Spleen (tissue), 11 donors: ENCODE measurements around the gene RIC1. TPM values are rescaled to one million over a fixed set of nuclear protein-coding genes. Genes with fewer than 3 reads are reported as not detected.
A peak's percentile ranks its signal among the peaks of the same experiment; 100 is the strongest.
"Not testable (repeated sequence)": the region's sequence is repeated elsewhere in the genome, so short reads cannot be mapped to it uniquely, and the experiment has no call there.

Experiments used
- DNase-seq: peaks from one replicate; pipeline ENCODE4 v3.0.0-alpha.2; 2020
- H3K27ac ChIP-seq, 8 donors: fragments of 200-600 bp; sonication (generic) in 7 of 8; 1 replicate in 4 of 8; 2 replicates in 4 of 8; pipeline versions ENCODE4 v1.5.0 to v1.8.0; 2016 to 2021; ENCODE audit warnings: inconsistent platforms in 4 of 8, mild to moderate bottlenecking in 4 of 8, moderate library complexity in 1 of 8
- H3K27me3 ChIP-seq, 7 donors: fragments of 200-600 bp; sonication (generic) in 6 of 7; replicated peaks in 1 of 7; 1 replicate in 4 of 7; 2 replicates in 3 of 7; pipeline versions ENCODE4 v1.5.0 to v1.8.0; 2016 to 2021; ENCODE audit warnings: inconsistent platforms in 3 of 7, mild to moderate bottlenecking in 1 of 7
- H3K36me3 ChIP-seq, 6 donors: fragments of 200-600 bp; sonication (generic) in 5 of 6; 1 replicate in 4 of 6; 2 replicates in 2 of 6; pipeline versions ENCODE4 v1.5.0 to v1.8.0; 2016 to 2021; ENCODE audit warnings: inconsistent platforms in 2 of 6
- H3K4me1 ChIP-seq, 6 donors: fragments of 200-600 bp; sonication (generic) in 5 of 6; 1 replicate in 3 of 6; 2 replicates in 3 of 6; pipeline versions ENCODE4 v1.5.0 to v1.8.0; 2016 to 2021; ENCODE audit warnings: inconsistent platforms in 3 of 6
- H3K4me3 ChIP-seq, 8 donors: fragments of 200-600 bp; sonication (generic) in 7 of 8; 1 replicate in 4 of 8; 2 replicates in 4 of 8; pipeline versions ENCODE4 v1.5.0 to v1.8.0; 2016 to 2021; ENCODE audit warnings: inconsistent platforms in 4 of 8, mild to moderate bottlenecking in 4 of 8, moderate library complexity in 2 of 8
- H3K9me3 ChIP-seq, 8 donors: fragments of 200-600 bp; sonication (generic) in 7 of 8; 1 replicate in 4 of 8; 2 replicates in 4 of 8; pipeline versions ENCODE4 v1.5.0 to v1.8.0; 2016 to 2021; ENCODE audit warnings: inconsistent platforms in 4 of 8
- POLR2A ChIP-seq, 3 donors: fragments of 450-650 bp; IDR thresholded peaks; one replicate each; pipeline ENCODE4 v1.5.1; 2017; ENCODE audit warnings: antibody characterized with exemption in 3 of 3, mild to moderate bottlenecking in 1 of 3
- POLR2AphosphoS5 ChIP-seq, 3 donors: sonication (generic); formaldehyde crosslinking; IDR thresholded peaks; one replicate each; pipeline ENCODE4 v1.5.1; 2017; ENCODE audit warnings: antibody characterized with exemption in 3 of 3
- WGBS, 5 donors: extraction: QIAGEN DNeasy Blood & Tissue Kit in 3 of 5; methylation state at CpG; one replicate each; pipeline versions ENCODE4 v1.1.5 to v1.1.7; 2013 to 2018; 5-methylcytosine and 5-hydroxymethylcytosine counted together
- intact Hi-C: fragments of 100-400 bp; cut with DNase I; formaldehyde crosslinking; loops from one replicate; pipeline ENCODE4 v1.15.0; 2023; ENCODE audit warnings: low total_unique reads
- polyA plus RNA-seq, 3 donors: library from polyadenylated mRNA; stranded (reverse); fragments of 200-250 nt; gene quantifications; one replicate each; pipeline ENCODE4 v1.2.1, GENCODE V29; 2013
- total RNA-seq, 7 donors: library from RNA; depleted of rRNA in 3 of 7; stranded (reverse); fragments of >200 nt in 3 of 7; fragmentation: NEBNext Ultra II Directional in 4 of 7; extraction: Animal tissue kit (Norgen Biotek cat#: 25700) in 4 of 7; gene quantifications; one replicate each; pipeline versions ENCODE4 v1.1.0 to v1.2.1, GENCODE V29; 2016 to 2021
- TF ChIP-seq, protein P1 (sequence below), 11 experiments: fragments of 200-600 bp in 7 of 11; fragments of 450-650 bp in 4 of 11; sonication (generic) in 4 of 11; IDR thresholded peaks in 8 of 11; conservative IDR thresholded peaks in 3 of 11; 1 replicate in 7 of 11; 2 replicates in 4 of 11; pipeline versions ENCODE4 v1.4.0 to v1.8.0; 2016 to 2021; ENCODE audit warnings: antibody characterized with exemption in 11 of 11, inconsistent platforms in 4 of 11, mild to moderate bottlenecking in 1 of 11
- donor health status: healthy with polysubstance abuse.
- donor health status: DM: no; HTN: no; CAD: no; lungs with moderate emphysema.
- donor health status: DM: no; HTN: no; CAD: no.
- donor health status: Bipolar disorder and iron deficiency.
- donor health status: healthy.
- donor health status: DM: no; HTN: no; CAD: no.
- donor health status: DM: yes; HTN: yes; CAD: no.

Gene RIC1
- total and polyA plus RNA-seq, 10 donors = 4.9 to 68.7 (median 34.5) TPM

DNA sequence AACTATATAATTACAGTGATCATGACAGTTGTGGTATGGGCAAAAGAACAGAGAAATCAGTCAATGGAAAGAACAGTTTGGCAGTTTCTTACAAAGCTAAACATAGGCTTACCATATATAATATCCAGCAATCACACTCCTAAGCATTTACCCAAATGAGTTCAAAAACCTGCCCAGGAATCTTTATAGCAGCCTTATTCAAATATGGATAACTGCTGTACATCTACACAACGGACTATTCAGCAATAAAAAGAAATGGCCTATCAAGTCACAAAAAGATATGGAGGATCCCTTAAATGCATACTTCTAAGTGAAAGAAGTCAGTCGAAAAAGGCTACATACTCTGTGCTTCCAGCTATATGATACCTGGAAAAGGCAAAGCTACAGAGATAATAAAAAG is 167.4 kb downstream of the RIC1 start:
- H3K4me3 ChIP-seq = no peak overlapping the region
- no peak for DNase-seq
- H3K4me1 ChIP-seq = peaks cover 0 to 10% (median 0%) of the 10 kb centered on the region in 6 donors
- peaks cover 0 to 51% (median 0%) of the 10 kb centered on the region in 6 donors for H3K36me3 ChIP-seq
- no peak for TF ChIP-seq POLR2AphosphoS5 (IDR thresholded peaks at IDR 0.05)
- TF ChIP-seq, protein P1, sequence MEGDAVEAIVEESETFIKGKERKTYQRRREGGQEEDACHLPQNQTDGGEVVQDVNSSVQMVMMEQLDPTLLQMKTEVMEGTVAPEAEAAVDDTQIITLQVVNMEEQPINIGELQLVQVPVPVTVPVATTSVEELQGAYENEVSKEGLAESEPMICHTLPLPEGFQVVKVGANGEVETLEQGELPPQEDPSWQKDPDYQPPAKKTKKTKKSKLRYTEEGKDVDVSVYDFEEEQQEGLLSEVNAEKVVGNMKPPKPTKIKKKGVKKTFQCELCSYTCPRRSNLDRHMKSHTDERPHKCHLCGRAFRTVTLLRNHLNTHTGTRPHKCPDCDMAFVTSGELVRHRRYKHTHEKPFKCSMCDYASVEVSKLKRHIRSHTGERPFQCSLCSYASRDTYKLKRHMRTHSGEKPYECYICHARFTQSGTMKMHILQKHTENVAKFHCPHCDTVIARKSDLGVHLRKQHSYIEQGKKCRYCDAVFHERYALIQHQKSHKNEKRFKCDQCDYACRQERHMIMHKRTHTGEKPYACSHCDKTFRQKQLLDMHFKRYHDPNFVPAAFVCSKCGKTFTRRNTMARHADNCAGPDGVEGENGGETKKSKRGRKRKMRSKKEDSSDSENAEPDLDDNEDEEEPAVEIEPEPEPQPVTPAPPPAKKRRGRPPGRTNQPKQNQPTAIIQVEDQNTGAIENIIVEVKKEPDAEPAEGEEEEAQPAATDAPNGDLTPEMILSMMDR (IDR thresholded peaks at IDR 0.05 in 8 of 11, conservative IDR thresholded peaks at IDR 0.05 in 3 of 11) = no peak
- no peak for TF ChIP-seq POLR2A (IDR thresholded peaks at IDR 0.05)
- no peak overlapping the region for H3K27ac ChIP-seq
- intact Hi-C loops = no loop called here
- no peaks in the 10 kb centered on the region for H3K27me3 ChIP-seq
- WGBS, 5 donors = 92 to 95% (median 93%) methylated on average over 2 of the region's 2 CpGs
- H3K9me3 ChIP-seq = no peaks in the 10 kb centered on the region

GRCh38 chr9:5798581-5798980 is 169.7 kb downstream of the RIC1 start:
- H3K27me3 ChIP-seq = no peaks in the 10 kb centered on the region
- TF ChIP-seq POLR2A (IDR thresholded peaks at IDR 0.05) (no peak), POLR2AphosphoS5 (IDR thresholded peaks at IDR 0.05) (no peak)
- TF ChIP-seq, protein P1 (IDR thresholded peaks at IDR 0.05 in 8 of 11, conservative IDR thresholded peaks at IDR 0.05 in 3 of 11) = no peak
- no peak overlapping the region for H3K27ac ChIP-seq
- peaks cover 0 to 8% (median 0%) of the 10 kb centered on the region in 6 donors for H3K4me1 ChIP-seq
- no peak for DNase-seq
- intact Hi-C loops = no loop called here
- H3K4me3 ChIP-seq = no peak overlapping the region
- WGBS, 5 donors = 75 to 93% (median 91%) methylated on average over 2 of the region's 2 CpGs
- no peaks in the 10 kb centered on the region for H3K9me3 ChIP-seq
- peaks cover 0 to 54% (median 0%) of the 10 kb centered on the region in 6 donors for H3K36me3 ChIP-seq

- Histone ChIP-seq H3K27me3 (no peaks in the 10 kb centered on the region), H3K4me3 (no peak overlapping the region), H3K9me3 (no peaks in the 10 kb centered on the region), H3K4me1 (peaks cover 0 to 4% (median 0%) of the 10 kb centered on the region in 6 donors), H3K27ac (no peak overlapping the region), H3K36me3 (peaks cover 0 to 60% (median 0%) of the 10 kb centered on the region in 6 donors)
- no peak for DNase-seq
- intact Hi-C loops = no loop called here
- 31 to 41% (median 39%) methylated on average over 5 of the region's 5 CpGs for WGBS, 5 donors
- no peak for TF ChIP-seq POLR2AphosphoS5 (IDR thresholded peaks at IDR 0.05)
- TF ChIP-seq, protein P1 (IDR thresholded peaks at IDR 0.05 in 8 of 11, conservative IDR thresholded peaks at IDR 0.05 in 3 of 11) = peak in 2 of 11 experiments; percentile 12 to 15
Measured at GRCh38 chr9:5799314-5799713, 170.4 kb downstream of the RIC1 start.

- WGBS, 5 donors = 90 to 95% (median 91%) methylated on average over 7 of the region's 7 CpGs
- H3K27ac ChIP-seq, intact Hi-C loops: not testable (repeated sequence)
Measured at GRCh38 chr9:5800378-5800777, 171.5 kb downstream of the RIC1 start.

More at GRCh38 chr9:5800378-5800777, 171.5 kb downstream of the RIC1 start:
- H3K27me3 ChIP-seq, H3K9me3 ChIP-seq, H3K4me3 ChIP-seq, DNase-seq, H3K4me1 ChIP-seq: not testable (repeated sequence)
- H3K36me3 ChIP-seq = peaks cover 0 to 69% (median 0%) of the 10 kb centered on the region in 6 donors
